ENCODE data around the gene ACOX2.

Gene ACOX2

DNA sequence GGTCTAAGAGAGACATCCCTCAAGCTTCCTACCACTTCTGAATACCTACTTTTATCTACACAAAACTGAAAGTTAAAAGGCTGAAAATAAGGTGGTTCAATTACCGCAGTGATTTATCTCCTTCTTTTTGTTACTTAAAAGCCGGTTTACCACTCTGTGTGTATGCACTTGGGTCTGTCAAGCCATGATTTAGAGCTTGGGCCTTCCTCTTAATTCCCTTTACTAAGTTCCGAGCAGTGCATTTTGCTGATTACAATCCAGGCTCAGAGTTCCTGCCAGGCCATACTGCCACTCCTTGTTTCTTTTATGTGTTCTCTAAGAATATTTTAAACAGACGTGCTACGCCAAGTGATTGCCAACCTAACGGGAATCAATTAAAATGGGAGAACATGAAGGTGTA, 28.6 kb downstream of the ACOX2 start:
- H3K4me3 ChIP-seq (ENCODE audit: low read depth, low read length): no peak overlapping the region
- TF ChIP-seq, protein P1, sequence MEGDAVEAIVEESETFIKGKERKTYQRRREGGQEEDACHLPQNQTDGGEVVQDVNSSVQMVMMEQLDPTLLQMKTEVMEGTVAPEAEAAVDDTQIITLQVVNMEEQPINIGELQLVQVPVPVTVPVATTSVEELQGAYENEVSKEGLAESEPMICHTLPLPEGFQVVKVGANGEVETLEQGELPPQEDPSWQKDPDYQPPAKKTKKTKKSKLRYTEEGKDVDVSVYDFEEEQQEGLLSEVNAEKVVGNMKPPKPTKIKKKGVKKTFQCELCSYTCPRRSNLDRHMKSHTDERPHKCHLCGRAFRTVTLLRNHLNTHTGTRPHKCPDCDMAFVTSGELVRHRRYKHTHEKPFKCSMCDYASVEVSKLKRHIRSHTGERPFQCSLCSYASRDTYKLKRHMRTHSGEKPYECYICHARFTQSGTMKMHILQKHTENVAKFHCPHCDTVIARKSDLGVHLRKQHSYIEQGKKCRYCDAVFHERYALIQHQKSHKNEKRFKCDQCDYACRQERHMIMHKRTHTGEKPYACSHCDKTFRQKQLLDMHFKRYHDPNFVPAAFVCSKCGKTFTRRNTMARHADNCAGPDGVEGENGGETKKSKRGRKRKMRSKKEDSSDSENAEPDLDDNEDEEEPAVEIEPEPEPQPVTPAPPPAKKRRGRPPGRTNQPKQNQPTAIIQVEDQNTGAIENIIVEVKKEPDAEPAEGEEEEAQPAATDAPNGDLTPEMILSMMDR (IDR thresholded peaks at IDR 0.05; ENCODE audit: control insufficient read depth, extremely low read depth, insufficient read depth): no peak
- DNase-seq (ENCODE audit: low read depth): no peak

DNA sequence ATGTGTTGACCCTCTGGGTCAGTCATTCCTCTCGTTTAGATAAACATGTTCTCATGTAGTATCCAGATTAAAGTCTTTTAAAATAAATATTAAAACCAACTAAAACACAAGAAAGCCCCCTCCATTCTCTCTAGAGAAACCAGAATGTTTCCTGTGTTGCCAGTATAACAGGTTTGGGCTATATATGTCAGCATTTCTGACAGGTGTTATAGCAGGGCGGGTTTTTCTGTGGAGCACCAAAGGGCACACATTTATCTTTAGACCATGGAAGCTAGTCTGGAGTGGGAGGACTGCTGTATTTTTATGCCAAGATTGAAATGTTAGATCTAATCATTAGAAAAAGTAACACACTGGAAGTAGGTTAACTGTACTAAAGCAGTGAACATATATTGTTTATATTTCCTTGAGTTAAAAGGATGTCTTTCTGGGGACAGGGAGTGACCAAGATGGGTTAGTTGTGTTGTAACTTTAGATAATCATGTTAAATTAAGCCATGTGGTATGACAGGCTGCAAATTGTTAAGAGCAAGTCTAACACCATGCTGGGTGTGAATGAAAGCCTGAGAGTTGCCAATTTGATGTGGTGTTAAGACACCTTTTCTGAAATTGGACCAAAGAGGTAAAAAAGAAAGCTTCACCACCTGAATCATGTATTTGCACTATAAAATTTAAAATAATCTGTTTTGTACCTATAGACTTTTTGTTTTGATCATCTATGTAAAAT, 29.5 kb downstream of the ACOX2 start:
- no peak overlapping the region for H3K4me3 ChIP-seq (ENCODE audit: low read depth, low read length)
- TF ChIP-seq, protein P1 (IDR thresholded peaks at IDR 0.05; ENCODE audit: control insufficient read depth, extremely low read depth, insufficient read depth): no peak
- no peak for DNase-seq (ENCODE audit: low read depth)

GRCh38 chr3:58502872-58503271, 34.1 kb downstream of the ACOX2 start:
- no peak overlapping the region for H3K4me3 ChIP-seq (ENCODE audit: low read depth, low read length)
- TF ChIP-seq, protein P1 (IDR thresholded peaks at IDR 0.05; ENCODE audit: control insufficient read depth, extremely low read depth, insufficient read depth): no peak
- no peak for DNase-seq (ENCODE audit: low read depth)

GRCh38 chr3:58497097-58497496, 39.9 kb downstream of the ACOX2 start:
- no peak for DNase-seq (ENCODE audit: low read depth)
- TF ChIP-seq, protein P1 (IDR thresholded peaks at IDR 0.05; ENCODE audit: control insufficient read depth, extremely low read depth, insufficient read depth): no peak

DNA sequence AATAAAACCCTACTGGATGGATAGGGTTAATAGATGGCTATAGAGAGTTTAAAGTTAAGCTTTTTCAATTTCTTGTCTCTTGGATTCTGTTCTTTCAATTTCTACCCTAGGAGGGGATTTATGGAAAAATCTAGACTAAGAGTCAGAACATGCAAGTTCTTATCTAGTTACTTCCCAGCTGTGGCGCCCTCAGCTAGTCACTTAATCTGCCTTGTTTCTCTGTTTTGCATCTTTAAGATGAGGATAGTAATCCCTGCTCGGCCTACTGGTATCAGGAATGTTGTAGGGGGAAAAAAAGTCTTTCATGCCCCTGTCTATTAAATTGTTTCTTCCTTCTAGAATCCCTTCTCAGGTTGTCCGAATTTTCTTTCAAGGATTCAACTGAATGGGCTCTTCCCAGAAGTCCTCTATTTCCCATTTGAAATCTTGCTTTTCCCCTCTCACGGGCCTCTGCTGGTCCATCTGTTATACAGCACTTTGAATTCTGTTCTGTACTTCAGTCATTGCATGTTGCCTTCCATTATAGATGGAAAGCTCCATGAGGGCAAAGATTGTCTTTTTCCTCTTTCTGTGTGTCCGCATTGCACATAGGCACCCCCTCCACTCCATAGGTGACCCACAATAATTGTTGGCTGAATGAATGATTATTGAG, 40.7 kb downstream of the ACOX2 start:
- no peak for DNase-seq (ENCODE audit: low read depth)
- TF ChIP-seq, protein P1 (IDR thresholded peaks at IDR 0.05; ENCODE audit: control insufficient read depth, extremely low read depth, insufficient read depth): no peak

More at GRCh38 chr3:58497097-58497496, 39.9 kb downstream of the ACOX2 start:
- H3K4me3 ChIP-seq (ENCODE audit: low read depth, low read length): no peak overlapping the region

DNA sequence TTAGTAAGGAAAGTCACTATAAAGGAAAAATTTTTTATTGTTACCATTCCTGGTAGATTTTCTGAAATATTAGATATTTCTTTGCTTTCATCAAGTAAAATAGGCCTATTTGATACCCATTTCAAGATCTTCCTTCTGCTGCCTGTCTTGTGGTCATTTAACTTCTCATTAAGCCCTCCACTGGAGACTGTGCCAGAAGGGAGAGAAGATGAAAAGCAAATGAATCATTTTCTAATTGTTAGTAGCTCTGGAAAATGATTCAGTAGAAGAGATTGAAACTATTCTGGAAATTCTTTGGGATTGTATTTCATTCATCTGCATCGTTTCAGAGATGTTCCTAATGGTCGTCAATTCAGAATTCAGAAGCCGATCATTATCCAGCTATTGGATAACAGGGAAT, 41.9 kb downstream of the ACOX2 start:
- TF ChIP-seq, protein P1 (IDR thresholded peaks at IDR 0.05; ENCODE audit: control insufficient read depth, extremely low read depth, insufficient read depth): no peak
- DNase-seq (ENCODE audit: low read depth): no peak
- H3K4me3 ChIP-seq (ENCODE audit: low read depth, low read length): no peak overlapping the region

More for the DNA sequence above, 40.7 kb downstream of the ACOX2 start:
- H3K4me3 ChIP-seq (ENCODE audit: low read depth, low read length): no peak overlapping the region

Data from LNCaP clone FGC (cell line).